CMK (cell line): ENCODE measurements around the gene PATE2.

Experiments used
- DNase-seq: peaks from one replicate; pipeline ENCODE4 v3.0.0-alpha.2; 2010; ENCODE audit warnings: low read depth

Gene PATE2

DNA sequence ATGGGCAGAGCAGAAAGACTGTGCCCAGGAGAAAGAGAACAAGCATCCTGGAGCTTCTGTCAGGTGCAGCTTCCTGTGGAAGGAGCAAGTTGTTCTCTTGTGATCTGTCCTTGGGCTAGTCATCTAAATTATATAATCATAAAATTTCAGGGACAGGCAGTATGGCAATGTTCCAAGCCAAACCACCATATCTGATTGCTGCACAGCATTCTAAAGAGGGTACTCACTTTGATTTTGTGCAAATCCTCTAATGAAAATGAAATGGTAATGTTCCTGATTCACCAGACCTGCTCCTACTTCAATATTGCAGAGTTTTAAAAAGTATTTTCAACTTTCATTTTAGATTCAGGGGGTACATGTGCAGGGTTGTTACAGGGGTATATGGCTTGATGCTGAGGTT lies at the start of gene PATE2:
Gene PATE2 (minus strand): TSS at position 101 of the 400 bp plus-strand sequence. CDS start 55 bp downstream, at position 46.
- no peak for DNase-seq

DNA sequence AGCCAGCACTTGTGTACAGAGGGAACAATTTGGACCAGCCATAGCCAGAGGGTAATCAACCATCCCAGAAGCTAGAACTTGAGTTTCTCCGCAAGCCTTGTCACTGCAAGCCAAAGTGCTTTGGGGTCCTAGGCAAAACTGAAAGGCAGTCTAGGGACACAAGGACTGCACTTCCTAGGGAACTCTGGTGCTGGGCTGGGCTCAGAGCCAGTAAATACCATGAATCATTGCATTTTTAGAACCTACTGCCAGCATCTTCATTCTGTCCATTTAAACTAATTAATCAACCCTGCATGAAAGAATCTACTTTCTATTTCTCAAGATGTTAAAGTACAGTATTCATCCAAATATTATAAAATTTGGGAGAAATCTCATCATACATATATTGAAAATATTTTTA lies 29.3 kb upstream of the PATE2 start:
- no peak for DNase-seq

GRCh38 chr11:125802387-125802786 lies 23.8 kb upstream of the PATE2 start:
- no peak for DNase-seq

GRCh38 chr11:125799808-125800207 lies 21.2 kb upstream of the PATE2 start:
- no peak for DNase-seq

DNA sequence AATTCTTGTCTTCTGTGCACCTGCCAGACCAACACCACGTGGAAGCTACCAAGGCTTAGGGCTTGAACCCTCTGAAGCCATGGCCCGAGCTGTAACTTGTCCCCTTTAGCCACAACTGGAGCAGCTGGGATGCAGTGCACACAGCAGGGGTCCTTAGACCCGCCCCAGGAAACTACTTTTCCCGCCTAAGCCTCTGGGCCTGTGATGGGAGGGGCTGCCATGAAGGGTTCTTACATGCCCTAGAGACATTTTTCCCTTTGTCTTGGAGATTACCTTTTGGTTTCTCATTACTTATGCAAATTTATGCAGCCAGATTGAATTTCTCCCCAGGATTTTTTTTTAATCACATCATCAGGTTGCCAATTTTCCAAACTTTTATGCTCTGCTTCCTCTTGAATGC lies 19.0 kb upstream of the PATE2 start:
- DNase-seq, result no peak

DNA sequence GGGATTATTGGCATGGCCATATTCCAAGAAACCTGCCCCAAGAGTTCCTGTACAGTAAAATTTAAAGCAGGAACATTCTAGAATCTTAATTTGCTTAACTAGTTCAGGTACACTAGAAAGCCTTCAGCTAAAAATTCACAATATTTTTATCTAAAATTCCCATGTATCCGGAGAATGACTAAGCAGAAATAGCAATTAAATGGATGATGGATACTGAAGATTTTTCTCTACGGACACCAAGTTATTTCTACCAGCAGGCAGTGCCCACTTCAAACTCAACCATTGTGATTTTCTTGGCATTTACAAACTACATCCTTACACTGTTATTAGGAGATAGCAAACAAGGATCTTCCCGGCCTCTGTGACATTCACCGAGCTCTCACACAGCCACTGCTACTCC lies 12.2 kb upstream of the PATE2 start:
- DNase-seq, result no peak

DNA sequence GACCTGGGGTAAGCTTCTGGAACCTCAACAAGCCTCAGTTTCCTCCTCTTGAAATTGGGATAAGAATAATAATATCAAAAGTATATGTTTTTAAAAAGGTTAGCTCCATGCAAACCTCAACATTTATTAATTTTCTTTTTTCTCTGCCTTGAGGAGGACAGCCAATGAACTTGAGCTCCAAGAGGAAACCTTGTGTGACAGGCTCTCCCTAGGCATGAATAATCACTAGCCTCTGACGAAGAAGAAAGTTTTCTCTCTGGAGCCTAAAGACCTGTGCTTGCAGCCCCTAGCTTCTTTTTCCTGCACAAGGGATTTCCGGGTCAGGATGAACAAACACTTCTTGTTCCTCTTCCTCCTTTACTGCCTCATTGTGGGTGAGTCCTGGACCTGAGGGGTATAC lies 9.2 kb upstream of the PATE2 start, which contains the start of gene PATE3:
Gene PATE3 (plus strand): TSS at position 301 of the 400 bp plus-strand sequence. CDS start 25 bp downstream, at position 326.
- DNase-seq, result no peak

DNA sequence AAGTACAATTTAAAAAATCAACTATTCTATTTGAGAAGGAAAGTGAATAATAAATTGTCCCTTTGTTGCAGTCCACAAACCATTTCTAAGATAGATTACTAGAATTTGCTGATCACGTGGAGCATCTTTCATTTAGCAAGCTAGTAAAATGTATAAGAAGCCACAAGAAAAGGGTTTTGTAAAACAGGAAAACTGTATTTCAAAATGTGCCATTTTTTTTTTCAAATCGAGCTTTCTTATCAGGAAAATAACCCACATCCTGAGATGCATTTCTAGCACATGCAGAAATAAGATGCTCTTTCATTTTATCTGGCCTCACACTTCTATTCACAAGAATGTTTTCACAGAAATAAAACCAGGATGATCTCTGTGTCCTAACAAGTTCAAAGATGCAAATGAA lies 6.0 kb upstream of the PATE2 start:
- DNase-seq, result no peak

- DNase-seq, result no peak
These were observed 1.3 kb downstream of the PATE2 start for GRCh38 chr11:125777309-125777708.

DNA sequence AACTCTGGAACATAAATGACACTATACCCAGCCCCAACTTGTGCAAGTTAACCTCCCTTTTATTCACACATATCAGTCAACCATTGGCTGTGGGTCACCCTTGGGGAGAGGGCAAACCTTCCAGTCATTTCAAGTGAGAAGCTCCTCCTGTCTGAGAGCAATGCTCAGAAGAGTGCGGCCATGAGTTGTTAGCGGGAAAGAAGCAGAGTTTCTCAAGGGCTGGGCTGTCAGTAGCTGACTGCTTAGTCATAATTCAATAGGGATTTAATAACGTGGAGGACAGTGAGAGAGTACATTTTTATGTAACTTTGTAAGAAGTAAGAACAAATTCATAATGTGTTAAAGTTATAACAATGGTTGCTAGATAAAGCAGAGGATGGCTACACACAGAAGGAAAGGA lies 5.1 kb downstream of the PATE2 start:
- DNase-seq, result no peak

GRCh38 chr11:125772834-125773505 lies 5.7 kb downstream of the PATE2 start:
- no peak for DNase-seq

DNA sequence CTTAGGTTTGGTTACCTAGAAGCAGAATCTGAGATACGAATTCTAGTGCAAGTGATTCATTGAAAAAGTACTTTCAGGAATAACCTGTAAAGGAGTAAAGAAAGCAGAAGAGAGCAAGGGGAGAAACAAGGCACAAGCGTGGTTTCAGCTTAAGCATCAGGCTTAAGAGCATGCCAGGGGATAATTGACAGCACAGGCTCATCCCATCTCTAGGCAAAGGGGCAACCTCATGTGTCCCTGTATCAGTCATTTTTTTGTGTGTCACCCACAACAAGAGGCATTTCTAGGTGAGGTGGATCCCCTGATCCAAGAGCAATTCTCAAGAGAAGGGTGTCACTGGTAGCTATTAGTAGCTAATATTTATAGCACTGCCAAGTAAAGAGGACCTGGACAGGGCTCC lies 8.0 kb downstream of the PATE2 start:
- DNase-seq, result no peak

GRCh38 chr11:125768336-125769046 lies 10.1 kb downstream of the PATE2 start:
- no peak for DNase-seq

GRCh38 chr11:125766251-125766650 lies 12.4 kb downstream of the PATE2 start:
- no peak for DNase-seq

DNA sequence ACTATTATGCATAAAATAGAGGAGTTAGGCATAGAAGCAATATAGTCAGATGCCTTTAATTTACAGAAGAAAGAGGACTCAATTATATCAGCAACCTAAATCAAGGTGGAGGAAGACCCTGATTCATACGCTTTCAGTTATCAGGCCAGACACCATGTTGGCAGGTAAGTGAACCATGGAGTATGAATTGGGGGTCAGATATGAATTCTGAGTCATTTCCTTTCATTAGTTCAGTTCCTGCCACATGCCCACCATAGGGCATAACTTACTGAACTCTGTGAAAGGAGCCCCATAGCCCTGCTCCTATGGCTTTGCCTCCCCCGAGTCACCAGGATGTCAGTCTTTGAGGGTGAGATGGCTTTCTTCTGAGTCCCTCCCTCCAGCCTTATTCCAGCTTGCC lies 15.1 kb downstream of the PATE2 start:
- DNase-seq, result no peak

GRCh38 chr11:125762445-125762844 lies 16.2 kb downstream of the PATE2 start:
- no peak for DNase-seq

GRCh38 chr11:125756050-125756449 lies 22.6 kb downstream of the PATE2 start:
- no peak for DNase-seq

GRCh38 chr11:125750629-125751028 lies 28.0 kb downstream of the PATE2 start:
- DNase-seq, result no peak

DNA sequence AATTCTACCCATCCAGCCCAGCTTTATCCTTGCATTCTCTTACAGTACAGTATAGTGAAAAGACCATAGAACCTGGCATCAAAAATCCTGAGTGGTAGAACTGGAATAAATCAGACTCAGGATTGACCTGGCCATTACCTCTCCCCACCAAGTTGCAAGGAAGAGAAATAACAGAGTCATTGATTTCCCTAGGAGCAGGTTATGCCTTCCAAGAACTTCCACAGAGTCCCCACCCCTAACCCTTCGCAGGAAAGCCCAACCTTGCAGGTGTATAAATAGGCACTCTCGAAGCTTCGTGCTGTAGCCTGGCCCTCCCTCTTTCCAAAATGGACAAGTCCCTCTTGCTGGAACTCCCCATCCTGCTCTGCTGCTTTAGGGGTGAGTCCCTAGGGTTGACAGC lies 32.6 kb downstream of the PATE2 start, which contains the start of gene PATE1:
Gene PATE1 (plus strand): TSS at position 301 of the 400 bp plus-strand sequence. CDS start 26 bp downstream, at position 327.
- no peak for DNase-seq

- DNase-seq, result no peak
These were observed 34.9 kb downstream of the PATE2 start for GRCh38 chr11:125743681-125744080.

DNA sequence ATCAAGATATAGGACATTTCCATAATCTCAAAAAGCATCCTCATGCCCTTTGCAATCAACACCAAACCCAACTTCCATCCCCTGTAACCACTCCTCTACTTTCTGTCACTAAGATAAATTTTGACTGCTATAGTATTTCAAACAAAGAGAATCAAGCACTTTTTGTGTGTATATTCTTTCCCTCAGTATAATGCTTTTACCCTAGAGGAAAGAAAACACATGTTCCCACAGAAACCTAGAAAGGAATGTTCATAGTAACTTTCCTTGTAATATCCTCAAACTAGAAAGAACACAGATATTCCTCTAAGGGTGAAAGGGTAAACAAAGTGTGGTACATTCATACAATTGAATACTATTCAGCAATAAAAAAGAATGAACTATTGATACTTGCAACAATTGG lies 38.0 kb downstream of the PATE2 start:
- DNase-seq, result no peak

DNA sequence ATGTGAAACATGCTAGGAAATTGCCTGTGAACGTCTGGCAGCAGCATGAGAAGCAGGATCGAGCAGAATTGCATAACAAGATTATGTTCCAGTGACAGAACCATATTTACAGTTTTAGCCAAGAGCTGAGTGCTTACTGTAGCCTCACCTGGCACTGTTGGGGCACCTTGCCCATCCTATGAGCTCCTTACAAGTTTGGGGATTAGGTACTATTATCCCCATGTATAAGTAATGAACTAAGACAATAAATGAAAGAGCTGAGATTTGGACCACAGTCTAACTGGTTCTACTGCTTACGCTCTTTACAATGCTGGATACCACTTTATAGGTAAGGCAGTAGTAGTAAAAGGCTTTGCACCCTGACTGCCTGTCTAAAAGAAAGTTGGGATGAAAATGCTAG lies 49.7 kb downstream of the PATE2 start:
- no peak for DNase-seq
